NT2/D1 (cell line): ENCODE measurements around the gene RALBP1.
"Not testable (repeated sequence)": the region's sequence is repeated elsewhere in the genome, so short reads cannot be mapped to it uniquely, and the experiment has no call there.

ENCODE experiments used
- SUZ12 ChIP-seq: IDR thresholded peaks from 2 replicates; pipeline ENCODE4 v1.6.1; 2011; ENCODE audit not compliant: insufficient read length, insufficient read depth; ENCODE audit errors: extremely low read depth
- YY1 ChIP-seq: IDR thresholded peaks from 2 replicates; pipeline ENCODE4 v1.6.1; 2011; ENCODE audit not compliant: insufficient read length, insufficient read depth
- ZNF274 ChIP-seq: IDR thresholded peaks from 2 replicates; pipeline ENCODE4 v1.6.1; 2011; ENCODE audit warnings: mild to moderate bottlenecking, low read depth, low read length

- TF ChIP-seq ZNF274, YY1, SUZ12: not testable (repeated sequence)
These were observed 24.4 kb upstream of the RALBP1 start for GRCh38 chr18:9450920-9451319.
